ENCODE data around the gene EIF4E3. TPM values are rescaled to one million over a fixed set of nuclear protein-coding genes. Genes with fewer than 3 reads are reported as not detected.
A peak's percentile ranks its signal among the peaks of the same experiment; 100 is the strongest.

The EIF4E3 gene
- total RNA-seq, 3 donors from 2014 or later (not counting 1 experiment from before 2014, with no cell fraction given) = 44.9 to 52.2 (median 46.7) TPM

GRCh38 chr3:71671216-71671845 is 53.9 kb downstream of the EIF4E3 start:
- no peak overlapping the region for H3K27ac Mint-ChIP-seq
- no peak for TF ChIP-seq CTCF (IDR thresholded peaks at IDR 0.05)
- H3K4me3 ChIP-seq (ENCODE audit: low read length) = no peak overlapping the region
- no peaks in the 10 kb centered on the region for H3K27me3 Mint-ChIP-seq (ENCODE audit: low read depth in 2 of 2)
- H3K4me3 Mint-ChIP-seq = no peak overlapping the region
- H3K27ac ChIP-seq (ENCODE audit: low read length) = no peak overlapping the region
- no peaks in the 10 kb centered on the region for H3K4me1 ChIP-seq (ENCODE audit: control insufficient read depth, insufficient read depth, low read length)
- H3K36me3 Mint-ChIP-seq = peaks cover under 1% of the 10 kb centered on the region
- ATAC-seq (no peak), DNase-seq (no peak)
- peaks cover 2% of the 10 kb centered on the region for H3K36me3 ChIP-seq (ENCODE audit: control insufficient read depth, insufficient read depth, low read length)
- no peaks in the 10 kb centered on the region for H3K9me3 Mint-ChIP-seq
- H3K9me3 ChIP-seq (ENCODE audit: control insufficient read depth, insufficient read depth, low read length) = no peaks in the 10 kb centered on the region
- H3K4me1 Mint-ChIP-seq = peaks cover 0 to 6% of the 10 kb centered on the region in 2 donors
- no peaks in the 10 kb centered on the region for H3K27me3 ChIP-seq (ENCODE audit: control insufficient read depth, insufficient read depth, low read length)
- WGBS (ENCODE audit: insufficient coverage) = 95% methylated on average over 18 of the region's 19 CpGs
- intact Hi-C loops (cut with micrococcal nuclease) = no loop called here

GRCh38 chr3:71662568-71662967 is 62.6 kb downstream of the EIF4E3 start:
- WGBS (ENCODE audit: insufficient coverage) = 75% methylated on average over 3 of the region's 3 CpGs
- H3K27ac Mint-ChIP-seq = no peak overlapping the region
- no peak overlapping the region for H3K27ac ChIP-seq (ENCODE audit: low read length)
- peaks cover 3 to 8% of the 10 kb centered on the region in 2 donors for H3K9me3 Mint-ChIP-seq
- no peaks in the 10 kb centered on the region for H3K36me3 ChIP-seq (ENCODE audit: control insufficient read depth, insufficient read depth, low read length)
- H3K27me3 ChIP-seq (ENCODE audit: control insufficient read depth, insufficient read depth, low read length) = no peaks in the 10 kb centered on the region
- H3K36me3 Mint-ChIP-seq = peaks cover 12% of the 10 kb centered on the region
- DNase-seq (peak in 1 of 2 donors; percentile 7), ATAC-seq (no peak)
- intact Hi-C loops (cut with micrococcal nuclease) = no loop called here
- no peak for TF ChIP-seq CTCF (IDR thresholded peaks at IDR 0.05)
- no peak overlapping the region for H3K4me3 ChIP-seq (ENCODE audit: low read length)
- H3K4me1 Mint-ChIP-seq = peaks cover 15 to 39% of the 10 kb centered on the region in 2 donors
- no peaks in the 10 kb centered on the region for H3K9me3 ChIP-seq (ENCODE audit: control insufficient read depth, insufficient read depth, low read length)
- H3K4me3 Mint-ChIP-seq = no peak overlapping the region
- H3K27me3 Mint-ChIP-seq (ENCODE audit: low read depth in 2 of 2) = no peaks in the 10 kb centered on the region
- H3K4me1 ChIP-seq (ENCODE audit: control insufficient read depth, insufficient read depth, low read length) = no peaks in the 10 kb centered on the region

- TF ChIP-seq CTCF (IDR thresholded peaks at IDR 0.05) = no peak
- H3K4me3 Mint-ChIP-seq = no peak overlapping the region
- no peak for ATAC-seq
- DNase-seq = no peak
- WGBS (ENCODE audit: insufficient coverage) = 84% methylated on average over 3 of the region's 3 CpGs
- Histone ChIP-seq H3K27me3 (ENCODE audit: control insufficient read depth, insufficient read depth, low read length) (no peaks in the 10 kb centered on the region), H3K4me1 (ENCODE audit: control insufficient read depth, insufficient read depth, low read length) (no peaks in the 10 kb centered on the region), H3K36me3 (ENCODE audit: control insufficient read depth, insufficient read depth, low read length) (no peaks in the 10 kb centered on the region), H3K9me3 (ENCODE audit: control insufficient read depth, insufficient read depth, low read length) (no peaks in the 10 kb centered on the region), H3K4me3 (ENCODE audit: low read length) (no peak overlapping the region), H3K27ac (ENCODE audit: low read length) (no peak overlapping the region)
- peaks cover 15 to 39% of the 10 kb centered on the region in 2 donors for H3K4me1 Mint-ChIP-seq
- no peak overlapping the region for H3K27ac Mint-ChIP-seq
- H3K27me3 Mint-ChIP-seq (ENCODE audit: low read depth in 2 of 2) = no peaks in the 10 kb centered on the region
- intact Hi-C loops (cut with micrococcal nuclease) = no loop called here
- H3K9me3 Mint-ChIP-seq = peaks cover 3 to 8% of the 10 kb centered on the region in 2 donors
- peaks cover 12% of the 10 kb centered on the region for H3K36me3 Mint-ChIP-seq
Observed at GRCh38 chr3:71662056-71662455, 63.1 kb downstream of the EIF4E3 start.

Data from natural killer cell (primary cell).